ENCODE results near the gene NME3. TPM values are rescaled to one million over a fixed set of nuclear protein-coding genes. Genes with fewer than 3 reads are reported as not detected.

NME3 gene
- total RNA-seq, 1 experiment from 2014 or later: 103 TPM

GRCh38 chr16:1808691-1809090 lies 37.3 kb upstream of the NME3 start:
- Histone ChIP-seq H2AFZ (ENCODE audit: low read depth, low read length, poor library complexity, severe bottlenecking) (no peak overlapping the region), H3K9ac (ENCODE audit: low read length) (no peak overlapping the region), H3K27ac (ENCODE audit: low read depth, low read length) (no peak overlapping the region), H3K4me3 (replicated peaks in 1 of 2; ENCODE audit: low read depth in 1 of 2, low read length in 2 of 2) (no peak overlapping the region), H3K9me2 (ENCODE audit: insufficient read depth) (no peaks in the 10 kb centered on the region), H3K79me2 (ENCODE audit: insufficient read depth, low read length) (no peaks in the 10 kb centered on the region), H3K4me1 (ENCODE audit: control insufficient read depth in 1 of 2, insufficient read depth in 2 of 2, low read length in 2 of 2) (peaks cover 6 to 10% of the 10 kb centered on the region in 2 experiments; a peak in 3 of 4 replicates), H3K9me3 (ENCODE audit: control insufficient read depth in 1 of 2, insufficient read depth in 1 of 2, low read depth in 1 of 2, low read length in 2 of 2) (no peaks in the 10 kb centered on the region), H3K36me3 (ENCODE audit: control insufficient read depth in 1 of 2, insufficient read depth in 2 of 2, low read length in 2 of 2) (no peaks in the 10 kb centered on the region), H3K27me3 (ENCODE audit: insufficient read depth, low read length) (no peaks in the 10 kb centered on the region), H4K20me1 (ENCODE audit: insufficient read depth) (no peaks in the 10 kb centered on the region), H3K4me2 (ENCODE audit: low read length) (no peak overlapping the region)
- ChIA-PET POLR2A (no interaction called here), RAD21 (ENCODE audit: low non-redundant PET in 1 of 2, low total read pairs in 2 of 2, uncharacterized antibody in 2 of 2, unreplicated experiment in 2 of 2) (no interaction called here), CTCF (no interaction called here)
- BruUV-seq (replicated peaks): no TSS peak
- TF ChIP-seq SIN3A (IDR thresholded peaks at IDR 0.05; ENCODE audit: low read depth) (no peak), YY1 (IDR thresholded peaks at IDR 0.05; ENCODE audit: extremely low read depth, insufficient replicate concordance, low read depth, low read length) (no peak), REST (IDR thresholded peaks at IDR 0.05; ENCODE audit: low read depth) (no peak), POLR2A (IDR thresholded peaks at IDR 0.05; ENCODE audit: borderline replicate concordance, extremely low read depth, insufficient read depth, insufficient read length) (no peak), TCF7L2 (IDR thresholded peaks at IDR 0.05; ENCODE audit: borderline replicate concordance, extremely low read depth, insufficient read depth, insufficient read length) (no peak), CEBPB (IDR thresholded peaks at IDR 0.05; ENCODE audit: low read depth) (no peak), ZBTB33 (IDR thresholded peaks at IDR 0.05; ENCODE audit: extremely low read depth, insufficient replicate concordance, low read length) (no peak), SRF (IDR thresholded peaks at IDR 0.05; ENCODE audit: low read depth) (no peak), ZFX (IDR thresholded peaks at IDR 0.05) (no peak), MAX (IDR thresholded peaks at IDR 0.05) (no peak), EZH2 (IDR thresholded peaks at IDR 0.05) (no peak), ATF3 (IDR thresholded peaks at IDR 0.05) (no peak), JUND (IDR thresholded peaks at IDR 0.05) (no peak), SP1 (IDR thresholded peaks at IDR 0.05; ENCODE audit: low read depth) (no peak), CTCF (IDR thresholded peaks at IDR 0.05 in 2 of 3, conservative IDR thresholded peaks at IDR 0.05 in 1 of 3; ENCODE audit: borderline replicate concordance in 1 of 3, insufficient read depth in 1 of 3, low read depth in 2 of 3, low read length in 2 of 3) (no peak)
- no peak for DNase-seq (ENCODE audit: low read depth, low spot score)
- ATAC-seq: no peak
- intact Hi-C loops (cut with micrococcal nuclease): no loop called here
